ENCODE results near the gene RHOA.
A peak's percentile ranks its signal among the peaks of the same experiment; 100 is the strongest.
"Not testable (repeated sequence)": the region's sequence is repeated elsewhere in the genome, so short reads cannot be mapped to it uniquely, and the experiment has no call there.

The RHOA gene

DNA sequence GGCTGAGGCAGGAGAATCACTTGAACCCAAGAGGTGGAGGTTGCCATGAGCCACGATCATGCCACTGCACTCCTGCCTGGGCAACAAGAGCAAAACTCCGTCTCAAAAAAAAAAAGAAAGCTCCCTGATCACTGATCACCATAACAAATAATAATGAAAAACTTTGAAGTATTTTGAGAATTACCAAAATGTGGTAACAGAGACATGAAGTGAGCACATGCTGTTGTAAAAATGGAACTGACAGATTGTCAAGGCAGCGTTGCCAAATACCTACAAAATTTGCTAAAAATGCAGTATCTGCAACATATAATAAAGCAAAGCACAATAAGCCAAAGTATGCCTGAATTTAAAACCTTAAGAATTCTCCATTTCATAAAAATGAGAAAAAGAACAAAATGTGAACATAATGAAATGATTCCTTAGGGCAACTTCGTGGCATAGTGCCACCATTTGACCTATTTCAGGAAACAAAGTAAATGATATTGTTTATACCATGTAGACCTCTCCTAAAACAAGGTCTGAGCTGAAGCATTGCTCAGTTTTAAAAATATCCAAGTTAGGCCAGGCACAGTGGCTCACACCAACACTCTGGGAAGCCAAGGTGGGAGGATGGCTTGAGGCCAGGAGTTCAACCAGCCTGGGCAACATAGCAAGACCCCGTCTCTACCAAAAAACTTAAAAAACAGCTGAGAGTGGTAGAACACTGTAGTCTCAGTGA is 77.7 kb downstream of the RHOA start:
- FAIRE-seq (no peak), DNase-seq (ENCODE audit: extremely low spot score, insufficient read length, low read depth) (no peak)

DNA sequence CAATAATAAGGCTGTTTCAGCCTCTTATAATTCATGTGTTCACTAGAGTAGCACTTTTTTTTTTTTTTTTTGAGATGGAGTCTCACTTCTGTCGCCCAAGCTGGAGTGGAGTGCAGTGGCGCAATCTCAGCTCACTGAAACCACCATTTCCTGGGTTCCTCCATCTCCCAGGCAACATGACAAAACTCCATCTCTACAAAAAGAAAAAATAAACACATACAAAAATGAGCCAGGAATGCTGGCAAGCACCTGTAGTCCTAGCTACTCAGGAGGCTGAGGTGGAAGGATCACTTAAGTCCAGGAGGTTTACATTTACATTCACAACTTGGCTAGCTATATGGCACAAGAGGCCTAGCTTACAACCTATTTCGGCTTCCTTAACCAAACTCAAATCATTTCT is 78.7 kb downstream of the RHOA start:
- FAIRE-seq (no peak), DNase-seq (ENCODE audit: extremely low spot score, insufficient read length, low read depth) (no peak)

DNA sequence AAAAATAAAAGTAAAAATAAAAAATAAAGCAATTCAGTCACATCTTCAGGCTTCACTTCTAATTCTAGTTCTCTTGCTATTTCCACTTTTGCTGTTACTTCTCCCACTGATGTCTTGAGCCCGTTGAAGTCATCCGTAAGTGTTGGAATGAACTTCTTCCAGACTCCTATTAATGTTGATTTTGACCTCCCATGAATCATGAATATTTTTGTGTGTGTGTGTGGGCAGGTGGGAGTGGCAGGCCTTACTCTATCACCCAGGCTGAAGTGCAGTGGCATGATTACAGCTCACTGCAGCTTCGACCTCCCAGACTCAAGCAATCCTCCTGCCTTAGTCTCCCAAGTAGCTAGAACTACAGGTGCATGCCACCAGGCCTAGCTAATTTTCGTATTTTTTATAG is 82.6 kb downstream of the RHOA start:
- FAIRE-seq (peak; percentile 35), DNase-seq (ENCODE audit: extremely low spot score, insufficient read length, low read depth) (no peak)

DNA sequence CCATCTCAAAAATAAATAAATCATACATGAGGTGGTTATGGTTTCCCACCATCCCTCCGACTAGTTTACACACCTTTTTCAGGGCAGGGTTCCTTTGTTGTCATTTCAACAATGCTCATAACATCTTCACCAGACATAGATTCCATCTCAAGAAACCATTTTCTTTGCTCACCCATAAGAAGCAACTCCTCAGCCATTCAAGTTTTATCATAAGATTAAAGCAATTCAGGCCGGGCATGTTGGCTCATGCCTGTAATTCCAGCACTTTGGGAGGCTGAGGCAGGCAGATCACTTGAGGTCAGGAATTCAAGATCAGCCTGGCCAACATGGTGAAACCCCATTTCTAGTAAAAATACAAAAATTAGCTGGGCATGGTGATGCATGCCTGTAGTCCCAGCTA is 83.4 kb downstream of the RHOA start:
- not testable (repeated sequence) for DNase-seq (ENCODE audit: extremely low spot score, insufficient read length, low read depth)

DNA sequence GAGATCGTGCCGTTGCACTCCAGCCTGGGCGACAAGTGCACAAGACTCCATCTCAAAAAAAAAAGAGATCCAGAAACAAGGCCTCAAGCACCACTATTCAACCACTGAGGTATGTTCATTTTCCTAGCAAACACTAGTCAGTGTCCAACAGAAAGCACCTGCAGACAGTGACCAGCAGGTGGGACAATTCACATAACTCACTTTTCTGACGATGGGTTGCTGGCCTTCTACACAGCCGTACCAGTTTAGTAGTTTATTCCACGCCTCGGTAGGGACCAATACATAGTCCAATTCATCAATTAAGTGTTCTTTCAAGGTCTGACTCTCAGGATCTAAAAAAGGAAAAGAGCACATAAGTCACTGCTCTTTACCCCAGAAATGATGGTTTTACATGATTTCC is 84.3 kb downstream of the RHOA start:
- DNase-seq (ENCODE audit: extremely low spot score, insufficient read length, low read depth) (no peak), FAIRE-seq (no peak)

More for the DNA sequence above, 83.4 kb downstream of the RHOA start:
- not testable (repeated sequence) for FAIRE-seq

DNA sequence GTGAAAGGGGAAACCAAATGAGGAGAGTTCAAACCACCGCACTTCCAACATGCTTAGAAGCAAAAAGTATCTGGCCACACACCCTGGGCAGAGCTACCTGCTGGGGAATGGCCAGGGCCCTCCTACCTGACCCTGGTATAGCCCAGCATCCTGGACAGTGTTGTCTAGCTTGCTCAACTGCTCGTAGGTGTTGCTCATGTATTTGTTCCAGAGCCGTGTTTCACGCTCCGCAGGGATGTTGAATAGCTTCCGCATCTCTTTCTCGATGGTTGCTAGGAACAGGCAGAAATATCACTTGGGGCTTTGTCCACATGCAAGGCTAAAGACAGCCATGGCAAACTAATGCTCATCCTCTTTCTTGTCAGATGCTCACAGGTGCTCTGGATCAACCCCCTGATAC is 87.0 kb downstream of the RHOA start:
- FAIRE-seq (no peak), DNase-seq (ENCODE audit: extremely low spot score, insufficient read length, low read depth) (no peak)

DNA sequence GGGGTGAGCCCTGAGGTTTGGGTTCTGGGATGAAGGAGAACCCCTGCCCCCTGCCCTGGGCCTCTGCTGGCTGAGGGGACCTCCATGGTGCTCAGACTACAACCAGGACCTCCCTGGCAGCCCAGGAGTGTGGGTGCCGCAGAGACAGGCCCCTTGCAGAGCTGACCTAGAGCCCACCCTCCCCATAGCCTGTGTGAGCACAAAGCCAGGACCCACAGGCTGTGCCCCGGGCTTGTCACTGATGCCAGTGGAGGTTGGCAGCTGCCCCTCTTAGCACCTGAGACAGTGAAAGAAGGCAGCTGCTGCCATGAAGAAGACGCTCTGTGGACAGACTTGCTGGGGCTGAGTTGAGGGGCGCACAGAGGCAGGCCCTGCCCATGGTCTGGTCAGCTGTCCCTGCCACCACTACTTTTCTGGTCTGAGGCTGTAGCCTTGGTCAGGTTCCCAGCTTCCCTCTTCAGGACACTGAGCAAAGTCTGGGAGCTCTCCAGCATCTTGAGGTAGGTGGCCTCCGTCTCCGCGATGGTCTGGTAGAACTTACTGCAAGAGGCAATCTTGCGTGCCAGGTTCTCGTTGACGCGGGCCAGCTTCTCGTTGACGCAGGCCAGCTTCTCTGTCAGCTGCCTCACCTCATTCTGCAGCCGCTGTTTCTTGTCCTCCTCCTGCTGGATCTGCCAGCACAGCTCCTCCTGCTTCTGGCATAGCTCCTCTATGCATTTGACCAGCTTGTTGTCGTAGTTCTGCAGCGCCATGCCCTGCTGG is 94.9 kb downstream of the RHOA start:
- FAIRE-seq (no peak), DNase-seq (ENCODE audit: extremely low spot score, insufficient read length, low read depth) (no peak)

DNA sequence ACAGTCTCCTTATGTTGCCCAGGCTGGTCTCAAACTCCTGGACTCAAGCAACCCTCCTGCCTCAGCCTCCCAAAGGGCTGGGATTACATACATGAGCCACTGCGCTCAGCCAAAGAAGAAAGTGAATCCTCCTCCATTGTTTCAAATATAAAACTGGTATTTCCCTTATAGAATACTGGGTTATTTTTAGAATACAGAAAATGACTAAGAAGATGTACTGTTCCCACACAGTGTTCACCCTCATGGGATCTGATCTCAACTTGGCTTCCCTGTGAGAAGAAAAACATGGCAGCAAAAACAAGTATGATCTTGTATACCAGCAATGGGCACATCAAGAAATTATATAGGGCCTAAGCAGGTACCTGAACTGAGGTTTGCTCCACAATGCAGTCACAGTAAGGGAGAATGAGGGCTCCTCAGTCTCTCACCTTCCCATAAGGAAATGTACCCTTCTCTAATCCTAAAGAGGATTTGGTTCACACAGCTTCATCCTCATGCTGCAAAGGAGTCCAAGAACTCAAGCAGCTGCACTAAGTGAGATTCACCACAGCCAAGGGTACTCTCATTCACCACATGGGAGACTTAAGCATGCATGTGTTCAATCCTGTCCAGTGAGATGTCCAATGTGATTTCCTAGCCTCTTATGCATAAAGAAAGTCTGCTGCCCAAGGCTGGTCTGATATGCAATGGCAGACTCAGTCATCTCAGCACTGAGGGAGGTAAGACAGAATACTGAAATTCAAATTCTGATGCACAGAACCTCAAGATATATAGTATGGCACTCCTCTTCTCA is 97.7 kb downstream of the RHOA start:
- DNase-seq (ENCODE audit: extremely low spot score, insufficient read length, low read depth) (no peak), FAIRE-seq (peak; percentile 18)

DNA sequence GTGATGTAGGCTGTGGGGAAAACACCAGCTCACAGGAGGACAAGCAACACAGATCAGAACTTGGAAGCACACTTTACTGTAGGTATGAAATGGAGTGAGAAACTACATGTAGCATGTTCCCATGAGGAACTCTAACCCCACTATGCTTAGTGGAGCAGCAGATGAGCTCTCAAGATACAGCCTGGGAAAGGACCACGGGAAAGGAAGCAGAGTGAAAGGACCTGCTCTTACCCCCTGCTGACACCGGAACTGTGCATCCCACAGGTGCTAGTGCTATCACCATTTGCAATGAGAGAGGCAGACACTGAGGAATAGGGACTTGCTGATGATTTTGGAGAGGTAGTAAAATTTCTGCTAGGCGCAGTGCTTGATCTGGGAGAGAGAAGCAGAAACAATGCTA is 100.5 kb downstream of the RHOA start:
- no peak for DNase-seq (ENCODE audit: extremely low spot score, insufficient read length, low read depth)
- peak; percentile 15 for FAIRE-seq

DNA sequence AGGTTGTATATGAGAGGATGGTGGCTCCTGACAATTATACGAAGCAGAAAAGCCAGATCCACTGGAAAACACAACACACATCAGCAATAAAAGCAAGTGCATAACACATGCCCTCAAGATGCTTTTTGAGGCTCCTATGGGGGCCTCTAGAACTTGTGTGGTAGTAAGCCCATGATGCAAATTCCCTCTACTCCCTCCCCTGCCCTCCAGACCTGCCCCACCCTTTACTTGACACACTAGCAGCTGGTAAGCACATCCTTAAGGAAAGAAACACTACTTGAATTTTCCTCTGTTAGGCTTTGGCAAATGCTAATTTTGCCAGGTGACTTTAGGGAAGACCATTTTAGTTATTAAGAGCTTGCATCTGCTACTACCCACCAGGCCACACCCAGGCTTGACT is 101.1 kb downstream of the RHOA start:
- DNase-seq (ENCODE audit: extremely low spot score, insufficient read length, low read depth) (no peak), FAIRE-seq (no peak)
